Measurements from ENCODE around the gene MAPKAPK5.

DNA sequence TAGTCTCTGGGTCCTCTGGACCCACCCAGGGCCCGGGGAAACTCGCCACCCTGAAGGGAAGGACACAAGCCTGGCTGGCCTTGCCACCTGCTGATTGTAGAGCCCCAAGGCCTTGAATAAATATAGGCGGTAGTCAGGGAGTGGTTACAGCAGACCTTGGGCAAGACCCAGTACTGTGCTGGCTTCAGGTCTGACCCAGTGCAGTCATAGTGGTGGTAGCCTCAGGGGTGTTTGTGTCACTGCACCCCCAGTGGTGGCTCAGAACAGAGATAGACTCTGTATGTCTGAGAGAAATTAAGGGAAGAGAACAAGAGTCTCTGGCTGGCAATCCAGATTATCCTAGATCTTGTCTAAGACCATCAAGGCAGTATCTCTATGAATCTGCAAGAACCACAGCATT lies 63.5 kb downstream of the MAPKAPK5 start:
- TF ChIP-seq, protein P1, sequence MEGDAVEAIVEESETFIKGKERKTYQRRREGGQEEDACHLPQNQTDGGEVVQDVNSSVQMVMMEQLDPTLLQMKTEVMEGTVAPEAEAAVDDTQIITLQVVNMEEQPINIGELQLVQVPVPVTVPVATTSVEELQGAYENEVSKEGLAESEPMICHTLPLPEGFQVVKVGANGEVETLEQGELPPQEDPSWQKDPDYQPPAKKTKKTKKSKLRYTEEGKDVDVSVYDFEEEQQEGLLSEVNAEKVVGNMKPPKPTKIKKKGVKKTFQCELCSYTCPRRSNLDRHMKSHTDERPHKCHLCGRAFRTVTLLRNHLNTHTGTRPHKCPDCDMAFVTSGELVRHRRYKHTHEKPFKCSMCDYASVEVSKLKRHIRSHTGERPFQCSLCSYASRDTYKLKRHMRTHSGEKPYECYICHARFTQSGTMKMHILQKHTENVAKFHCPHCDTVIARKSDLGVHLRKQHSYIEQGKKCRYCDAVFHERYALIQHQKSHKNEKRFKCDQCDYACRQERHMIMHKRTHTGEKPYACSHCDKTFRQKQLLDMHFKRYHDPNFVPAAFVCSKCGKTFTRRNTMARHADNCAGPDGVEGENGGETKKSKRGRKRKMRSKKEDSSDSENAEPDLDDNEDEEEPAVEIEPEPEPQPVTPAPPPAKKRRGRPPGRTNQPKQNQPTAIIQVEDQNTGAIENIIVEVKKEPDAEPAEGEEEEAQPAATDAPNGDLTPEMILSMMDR (IDR thresholded peaks at IDR 0.05), result no peak
- TF ChIP-seq POLR2AphosphoS5 (IDR thresholded peaks at IDR 0.05) (no peak), POLR2A (IDR thresholded peaks at IDR 0.05) (no peak)

Measured in transverse colon (tissue), 4 donors.